ENCODE data around the gene NRG3. TPM values are rescaled to one million over a fixed set of nuclear protein-coding genes. Genes with fewer than 3 reads are reported as not detected.

NRG3 gene
- total RNA-seq, 1 experiment from 2014 or later, result 0.66 TPM

DNA sequence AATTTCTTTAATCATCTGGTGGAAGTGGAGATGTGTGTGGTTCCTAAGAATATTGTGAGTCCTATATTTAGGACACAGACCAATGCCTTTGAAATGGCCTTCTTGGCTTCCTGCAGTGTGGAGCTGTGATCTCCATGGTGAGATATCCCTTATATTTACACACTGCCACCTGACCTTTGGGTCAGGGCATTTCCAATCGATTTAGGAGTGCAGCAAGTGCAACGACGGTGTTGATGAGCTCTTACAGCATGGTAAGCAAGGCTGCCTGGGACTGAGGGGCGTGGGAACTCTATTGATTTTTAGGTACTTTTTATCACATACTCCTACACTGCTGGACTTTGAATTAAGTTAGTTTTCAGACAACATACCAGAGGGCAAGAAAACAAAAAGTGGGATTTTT is 146.0 kb downstream of the NRG3 start:
- no TSS peak for BruUV-seq (replicated peaks)
- CTCF ChIA-PET, result no interaction called here

DNA sequence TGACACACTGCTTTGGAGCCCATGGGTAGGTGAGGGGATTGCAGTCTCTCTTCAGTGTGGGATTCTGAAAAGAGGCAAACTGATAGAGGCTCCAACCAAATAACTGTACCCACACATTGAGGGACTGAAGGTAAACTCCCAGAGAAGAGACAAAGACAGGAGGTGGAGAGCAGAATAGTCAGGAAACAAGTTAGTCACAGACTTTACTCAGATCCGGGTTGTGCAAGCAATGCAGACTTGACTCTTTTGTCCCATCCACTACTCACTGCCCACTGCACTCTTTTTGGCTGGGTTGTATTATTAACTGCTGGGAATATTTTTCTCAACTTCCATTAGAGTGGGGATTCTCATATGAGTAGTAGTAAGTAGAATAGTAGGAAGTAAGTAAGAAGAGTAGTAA is 152.7 kb downstream of the NRG3 start:
- TF ChIP-seq, protein P1, sequence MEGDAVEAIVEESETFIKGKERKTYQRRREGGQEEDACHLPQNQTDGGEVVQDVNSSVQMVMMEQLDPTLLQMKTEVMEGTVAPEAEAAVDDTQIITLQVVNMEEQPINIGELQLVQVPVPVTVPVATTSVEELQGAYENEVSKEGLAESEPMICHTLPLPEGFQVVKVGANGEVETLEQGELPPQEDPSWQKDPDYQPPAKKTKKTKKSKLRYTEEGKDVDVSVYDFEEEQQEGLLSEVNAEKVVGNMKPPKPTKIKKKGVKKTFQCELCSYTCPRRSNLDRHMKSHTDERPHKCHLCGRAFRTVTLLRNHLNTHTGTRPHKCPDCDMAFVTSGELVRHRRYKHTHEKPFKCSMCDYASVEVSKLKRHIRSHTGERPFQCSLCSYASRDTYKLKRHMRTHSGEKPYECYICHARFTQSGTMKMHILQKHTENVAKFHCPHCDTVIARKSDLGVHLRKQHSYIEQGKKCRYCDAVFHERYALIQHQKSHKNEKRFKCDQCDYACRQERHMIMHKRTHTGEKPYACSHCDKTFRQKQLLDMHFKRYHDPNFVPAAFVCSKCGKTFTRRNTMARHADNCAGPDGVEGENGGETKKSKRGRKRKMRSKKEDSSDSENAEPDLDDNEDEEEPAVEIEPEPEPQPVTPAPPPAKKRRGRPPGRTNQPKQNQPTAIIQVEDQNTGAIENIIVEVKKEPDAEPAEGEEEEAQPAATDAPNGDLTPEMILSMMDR (IDR thresholded peaks at IDR 0.05; ENCODE audit: insufficient read depth in 1 of 2, low read depth in 1 of 2, low read length in 1 of 2, severe bottlenecking in 1 of 2, unreplicated experiment in 1 of 2), result no peak
- Mint-ChIP-seq H3K9me3 (ENCODE audit: unreplicated experiment) (no peaks in the 10 kb centered on the region), H3K27me3 (ENCODE audit: insufficient read depth, unreplicated experiment) (peaks cover 2% of the 10 kb centered on the region), H3K27ac (ENCODE audit: unreplicated experiment) (no peak overlapping the region), H3K36me3 (ENCODE audit: insufficient read depth, unreplicated experiment) (no peaks in the 10 kb centered on the region), H3K4me3 (ENCODE audit: unreplicated experiment) (no peak overlapping the region), H3K4me1 (ENCODE audit: low read depth, unreplicated experiment) (no peaks in the 10 kb centered on the region)
- ChIA-PET POLR2A (no interaction called here), CTCF (no interaction called here)
- Histone ChIP-seq H3K27me3 (replicated peaks; ENCODE audit: control insufficient read depth, insufficient read depth, low read length) (no peaks in the 10 kb centered on the region), H3K9me3 (no peaks in the 10 kb centered on the region), H3K36me3 (ENCODE audit: control insufficient read depth, insufficient read depth, low read length) (no peaks in the 10 kb centered on the region), H3K4me3 (ENCODE audit: low read depth, low read length) (no peak overlapping the region), H3K4me1 (no peaks in the 10 kb centered on the region)
- DNase-seq, result no peak
- no TSS peak for BruUV-seq (replicated peaks)
- intact Hi-C loops (cut with micrococcal nuclease; ENCODE audit: unreplicated experiment), result no loop called here

More for the DNA sequence above, 146.0 kb downstream of the NRG3 start:
- Histone ChIP-seq H3K9me3 (no peaks in the 10 kb centered on the region), H3K4me3 (ENCODE audit: low read depth, low read length) (no peak overlapping the region), H3K4me1 (no peaks in the 10 kb centered on the region), H3K27me3 (replicated peaks; ENCODE audit: control insufficient read depth, insufficient read depth, low read length) (no peaks in the 10 kb centered on the region), H3K36me3 (ENCODE audit: control insufficient read depth, insufficient read depth, low read length) (no peaks in the 10 kb centered on the region)
- TF ChIP-seq, protein P1 (IDR thresholded peaks at IDR 0.05; ENCODE audit: insufficient read depth in 1 of 2, low read depth in 1 of 2, low read length in 1 of 2, severe bottlenecking in 1 of 2, unreplicated experiment in 1 of 2), result no peak
- DNase-seq, result no peak
- POLR2A ChIA-PET, result no interaction called here
- H3K36me3 Mint-ChIP-seq (ENCODE audit: insufficient read depth, unreplicated experiment), result no peaks in the 10 kb centered on the region
- peaks cover 5% of the 10 kb centered on the region for H3K9me3 Mint-ChIP-seq (ENCODE audit: unreplicated experiment)
- no peak overlapping the region for H3K27ac Mint-ChIP-seq (ENCODE audit: unreplicated experiment)
- H3K4me1 Mint-ChIP-seq (ENCODE audit: low read depth, unreplicated experiment), result no peaks in the 10 kb centered on the region
- H3K27me3 Mint-ChIP-seq (ENCODE audit: insufficient read depth, unreplicated experiment), result no peaks in the 10 kb centered on the region
- intact Hi-C loops (cut with micrococcal nuclease; ENCODE audit: unreplicated experiment), result no loop called here
- H3K4me3 Mint-ChIP-seq (ENCODE audit: unreplicated experiment), result no peak overlapping the region

DNA sequence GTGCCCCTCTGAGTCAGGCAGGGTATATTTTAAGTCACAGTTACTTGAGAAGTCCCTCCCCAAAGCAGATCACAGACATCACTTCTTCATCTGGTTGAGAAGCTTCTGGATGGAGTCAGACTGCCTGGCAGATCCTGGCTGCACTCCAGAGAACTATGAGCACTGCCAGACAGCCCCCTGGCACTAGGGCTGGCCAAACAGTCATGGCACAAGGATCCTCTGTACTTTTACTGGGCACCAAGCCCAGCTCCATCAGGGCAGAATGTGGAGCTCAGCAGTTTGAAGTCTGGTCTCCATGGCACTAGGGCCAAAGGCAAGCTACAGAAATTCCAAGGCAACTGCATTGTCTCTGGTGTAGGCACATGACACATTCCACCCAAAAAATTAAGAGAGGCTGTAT is 162.1 kb downstream of the NRG3 start:
- no peaks in the 10 kb centered on the region for H3K27me3 ChIP-seq (replicated peaks; ENCODE audit: control insufficient read depth, insufficient read depth, low read length)
- H3K36me3 ChIP-seq (ENCODE audit: control insufficient read depth, insufficient read depth, low read length), result no peaks in the 10 kb centered on the region
- H3K9me3 Mint-ChIP-seq (ENCODE audit: unreplicated experiment), result no peaks in the 10 kb centered on the region
- H3K27ac Mint-ChIP-seq (ENCODE audit: unreplicated experiment), result no peak overlapping the region
- no peaks in the 10 kb centered on the region for H3K4me1 ChIP-seq
- no peak overlapping the region for H3K4me3 Mint-ChIP-seq (ENCODE audit: unreplicated experiment)
- no peaks in the 10 kb centered on the region for H3K9me3 ChIP-seq
- ChIA-PET POLR2A (no interaction called here), CTCF (no interaction called here)
- H3K4me3 ChIP-seq (ENCODE audit: low read depth, low read length), result no peak overlapping the region
- TF ChIP-seq, protein P1 (IDR thresholded peaks at IDR 0.05; ENCODE audit: insufficient read depth in 1 of 2, low read depth in 1 of 2, low read length in 1 of 2, severe bottlenecking in 1 of 2, unreplicated experiment in 1 of 2), result no peak
- H3K4me1 Mint-ChIP-seq (ENCODE audit: low read depth, unreplicated experiment), result no peaks in the 10 kb centered on the region
- no peaks in the 10 kb centered on the region for H3K36me3 Mint-ChIP-seq (ENCODE audit: insufficient read depth, unreplicated experiment)
- intact Hi-C loops (cut with micrococcal nuclease; ENCODE audit: unreplicated experiment), result no loop called here
- no TSS peak for BruUV-seq (replicated peaks)
- peaks cover 2% of the 10 kb centered on the region for H3K27me3 Mint-ChIP-seq (ENCODE audit: insufficient read depth, unreplicated experiment)
- DNase-seq, result no peak

Data from Caco-2 (cell line).